ENCODE data around the gene FKBP3. TPM values are rescaled to one million over a fixed set of nuclear protein-coding genes. Genes with fewer than 3 reads are reported as not detected.

FKBP3 gene
- total and polyA plus RNA-seq, 2 donors (not counting 3 experiments of a cell fraction or from before 2014, with no cell fraction given), result 23.2 to 92.9 TPM

DNA sequence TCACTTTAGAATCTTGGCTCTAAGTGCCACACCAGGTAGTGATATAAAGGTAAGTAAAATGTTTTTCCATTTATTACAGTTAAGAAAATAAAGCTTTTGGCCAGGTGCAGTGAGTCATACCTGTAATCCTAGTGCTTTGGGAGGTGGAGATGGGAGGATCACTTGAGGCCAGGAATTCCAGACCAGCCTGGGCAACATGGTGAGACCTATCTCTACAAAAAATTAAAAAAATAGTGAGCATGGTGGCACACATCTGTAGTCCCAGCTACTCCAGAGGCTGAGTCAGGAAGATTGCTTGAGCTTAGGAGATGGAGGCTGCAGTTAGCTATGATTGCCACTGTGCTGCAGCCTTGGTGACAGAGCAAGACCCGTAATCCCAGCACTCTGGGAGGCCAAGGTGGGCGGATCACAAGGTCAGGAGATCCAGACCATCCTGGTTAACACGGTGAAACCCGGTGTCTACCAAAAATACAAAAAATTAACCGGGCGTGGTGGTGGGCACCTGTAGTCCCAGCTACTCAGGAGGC is 6.4 kb upstream of the FKBP3 start:
- DNase-seq (ENCODE audit: low read depth, low spot score) (no peak), FAIRE-seq (no peak)
- Histone ChIP-seq H3K9ac (replicated peaks; ENCODE audit: extremely low read depth, insufficient read depth, low read length) (no peak overlapping the region), H3K27ac (ENCODE audit: insufficient read depth, low read depth, low read length) (no peak overlapping the region), H3K36me3 (ENCODE audit: control insufficient read depth in 2 of 2, extremely low read depth in 1 of 2, insufficient read depth in 2 of 2, low read length in 2 of 2) (no peaks in the 10 kb centered on the region), H3K4me1 (ENCODE audit: control insufficient read depth, extremely low read depth, insufficient read depth, low read length) (peaks cover 14% of the 10 kb centered on the region), H4K20me1 (replicated peaks; ENCODE audit: control insufficient read depth, extremely low read depth, insufficient read depth, low read length) (no peaks in the 10 kb centered on the region), H3K79me2 (ENCODE audit: control insufficient read depth, insufficient read depth, low read length) (peaks cover 42% of the 10 kb centered on the region), H2AFZ (ENCODE audit: low read depth, low read length) (no peak overlapping the region), H3K9me1 (replicated peaks; ENCODE audit: control insufficient read depth, extremely low read depth, insufficient read depth, low read length) (no peaks in the 10 kb centered on the region), H3K27me3 (ENCODE audit: control insufficient read depth in 2 of 2, insufficient read depth in 2 of 2, low read length in 2 of 2) (no peaks in the 10 kb centered on the region), H3K4me3 (replicated peaks in 1 of 3; ENCODE audit: insufficient read depth in 1 of 3, low read depth in 1 of 3, low read length in 3 of 3) (no peak overlapping the region), H3K4me2 (ENCODE audit: insufficient read depth, low read length) (no peak overlapping the region), H3K9me3 (replicated peaks; ENCODE audit: control insufficient read depth, insufficient read depth, low read length) (no peaks in the 10 kb centered on the region)
- no peak for TF ChIP-seq EZH2 (IDR thresholded peaks at IDR 0.05; ENCODE audit: borderline replicate concordance, low read depth, low read length, severe bottlenecking)
- TF ChIP-seq, protein P1, sequence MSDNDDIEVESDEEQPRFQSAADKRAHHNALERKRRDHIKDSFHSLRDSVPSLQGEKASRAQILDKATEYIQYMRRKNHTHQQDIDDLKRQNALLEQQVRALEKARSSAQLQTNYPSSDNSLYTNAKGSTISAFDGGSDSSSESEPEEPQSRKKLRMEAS (IDR thresholded peaks at IDR 0.05; ENCODE audit: insufficient read depth, insufficient read length), result no peak
- TF ChIP-seq GATA2 (IDR thresholded peaks at IDR 0.05; ENCODE audit: insufficient read depth, insufficient read length, low read depth, low read length), result no peak
- TF ChIP-seq, protein P2, sequence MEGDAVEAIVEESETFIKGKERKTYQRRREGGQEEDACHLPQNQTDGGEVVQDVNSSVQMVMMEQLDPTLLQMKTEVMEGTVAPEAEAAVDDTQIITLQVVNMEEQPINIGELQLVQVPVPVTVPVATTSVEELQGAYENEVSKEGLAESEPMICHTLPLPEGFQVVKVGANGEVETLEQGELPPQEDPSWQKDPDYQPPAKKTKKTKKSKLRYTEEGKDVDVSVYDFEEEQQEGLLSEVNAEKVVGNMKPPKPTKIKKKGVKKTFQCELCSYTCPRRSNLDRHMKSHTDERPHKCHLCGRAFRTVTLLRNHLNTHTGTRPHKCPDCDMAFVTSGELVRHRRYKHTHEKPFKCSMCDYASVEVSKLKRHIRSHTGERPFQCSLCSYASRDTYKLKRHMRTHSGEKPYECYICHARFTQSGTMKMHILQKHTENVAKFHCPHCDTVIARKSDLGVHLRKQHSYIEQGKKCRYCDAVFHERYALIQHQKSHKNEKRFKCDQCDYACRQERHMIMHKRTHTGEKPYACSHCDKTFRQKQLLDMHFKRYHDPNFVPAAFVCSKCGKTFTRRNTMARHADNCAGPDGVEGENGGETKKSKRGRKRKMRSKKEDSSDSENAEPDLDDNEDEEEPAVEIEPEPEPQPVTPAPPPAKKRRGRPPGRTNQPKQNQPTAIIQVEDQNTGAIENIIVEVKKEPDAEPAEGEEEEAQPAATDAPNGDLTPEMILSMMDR (IDR thresholded peaks at IDR 0.05; ENCODE audit: extremely low read depth in 1 of 2, insufficient read depth in 1 of 2, low read depth in 1 of 2, low read length in 2 of 2), result no peak
- TF ChIP-seq MYC (IDR thresholded peaks at IDR 0.05; ENCODE audit: low read depth, low read length), result no peak
- TF ChIP-seq FOS (IDR thresholded peaks at IDR 0.05; ENCODE audit: borderline replicate concordance, insufficient read depth, low read length), result no peak
- no peak for TF ChIP-seq POLR2AphosphoS5 (IDR thresholded peaks at IDR 0.05; ENCODE audit: insufficient read depth, low read depth, low read length)
- no peak for TF ChIP-seq JUN (IDR thresholded peaks at IDR 0.05; ENCODE audit: borderline replicate concordance, insufficient read depth, insufficient read length, low read depth)
- TF ChIP-seq POLR2A (IDR thresholded peaks at IDR 0.05; ENCODE audit: low read depth, low read length), result no peak
- POLR2A ChIA-PET, result no interaction called here
- intact Hi-C loops (cut with micrococcal nuclease), result no loop called here
- dilution Hi-C loops (cut with MboI; ENCODE audit: extremely low pct_ligation_motif_present, low sequenced_read_pairs), result no loop called here
- no TSS peak for BruUV-seq (replicated peaks)
- CTCF ChIA-PET, result interaction anchor here (0.8 to 2.0 kb wide), 4 partner anchors 9 to 227 kb away, joined by 3 to 7 read pairs (median 4); no protein-coding TSS in a partner anchor

Data from endothelial cell of umbilical vein (primary cell).